K562 (cell line): Measurements from ENCODE around the gene SUMF1. TPM values are rescaled to one million over a fixed set of nuclear protein-coding genes. Genes with fewer than 3 reads are reported as not detected.

Experiments used
- ATAC-seq: fragments of 200-7000 bp; cut with Tn5 transposase; 3 replicates; pipeline ENCODE4 v1.9.1; 2020; ENCODE audit warnings: moderate library complexity
- Bru-seq: library from RNA; stranded (reverse); fragments of 400-500 nt; gene quantifications from one replicate; lab custom pipeline; 2021; lab: Mats Ljungman, UMichigan
- BruChase-seq, 2 experiments: library from RNA; stranded (reverse); fragments of 400-500 nt; gene quantifications; one replicate each; lab custom pipeline; 2021; lab: Mats Ljungman, UMichigan
- BruUV-seq: library from RNA; stranded (reverse); fragments of 400-500 nt; replicated peaks from 2 replicates; lab custom pipeline; 2021; lab: Mats Ljungman, UMichigan
- CTCF ChIA-PET: fragments of 300-600 bp; formaldehyde crosslinking; extraction: SDS; loops from one replicate; lab custom pipeline; 2021; ENCODE audit warnings: low intra/inter-chr PET ratio; lab: Yijun Ruan, JAX
- POLR2A ChIA-PET: fragments of 300-600, 350-650 bp; sonication (Branson Sonifier 250); formaldehyde crosslinking; extraction: SDS; loops from one replicate; lab custom pipeline; 2021; ENCODE audit warnings: antibody characterized with exemption, inconsistent platforms; lab: Yijun Ruan, JAX
- DNase-seq, 4 experiments: peaks; one replicate each; pipeline versions ENCODE4 v3.0.0 to v3.0.0-alpha.2; 2011 to 2018; ENCODE audit warnings: low spot score in 3 of 4, mixed read lengths in 3 of 4; ENCODE audit errors: extremely low read depth in 1 of 4
- FAIRE-seq: peaks from 2 replicates; lab custom pipeline; 2011; peaks lifted over from hg19 to GRCh38; lab: Jason Lieb, UNC
- H2AFZ ChIP-seq: 2 replicates; pipeline ENCODE4 v1.6.0; 2011; ENCODE audit warnings: low read depth, low read length, control low read depth, inconsistent platforms
- H3K27ac ChIP-seq: fragments of 200-600 bp; 3 replicates; pipeline ENCODE4 v1.8.0; 2011; ENCODE audit warnings: low read depth, mild to moderate bottlenecking, control low read depth, inconsistent platforms, low read length, moderate library complexity, mixed read lengths; ENCODE audit errors: extremely low read depth
- H3K27me3 ChIP-seq, 2 experiments: fragments of 300-600 bp in 1 of 2; 2 replicates in 1 of 2; 3 replicates in 1 of 2; pipeline versions ENCODE4 v1.6.0 to v1.8.0; 2011; ENCODE audit warnings: inconsistent platforms in 2 of 2, low read length in 2 of 2, mild to moderate bottlenecking in 1 of 2, mixed read lengths in 1 of 2, moderate library complexity in 1 of 2; ENCODE audit not compliant: control insufficient read depth in 2 of 2, insufficient read depth in 2 of 2
- H3K36me3 ChIP-seq: fragments of 300-600 bp; 3 replicates; pipeline ENCODE4 v1.8.0; 2011; ENCODE audit warnings: mild to moderate bottlenecking, low read length, inconsistent platforms; ENCODE audit not compliant: control insufficient read depth, insufficient read depth
- H3K4me1 ChIP-seq, 2 experiments: fragments of 200-600 bp in 1 of 2; replicated peaks in 1 of 2; 2 replicates in 1 of 2; 3 replicates in 1 of 2; pipeline versions ENCODE4 v1.5.1 to v1.8.0; 2011; ENCODE audit warnings: inconsistent platforms in 2 of 2, low read length in 2 of 2, mild to moderate bottlenecking in 1 of 2, mixed read lengths in 1 of 2, moderate library complexity in 1 of 2; ENCODE audit not compliant: control insufficient read depth in 2 of 2, insufficient read depth in 2 of 2
- H3K4me2 ChIP-seq: 2 replicates; pipeline ENCODE4 v1.6.1; 2011; ENCODE audit warnings: low read length, control low read depth, inconsistent platforms, mixed read lengths; ENCODE audit not compliant: insufficient read depth
- H3K4me3 ChIP-seq: fragments of 200-600 bp; sonication (generic), shearing (Covaris generic); 2 replicates; pipeline ENCODE4 v1.5.1; 2016; ENCODE audit warnings: control low read depth, inconsistent platforms
- H3K79me2 ChIP-seq: fragments of 200-600 bp; 3 replicates; pipeline ENCODE4 v1.8.0; 2011; ENCODE audit warnings: low read length, inconsistent platforms; ENCODE audit not compliant: control insufficient read depth, insufficient read depth
- H3K9ac ChIP-seq, 2 experiments: 2 replicates each; pipeline versions ENCODE4 v1.6.0 to v1.6.1; 2011; ENCODE audit warnings: low read depth in 2 of 2, low read length in 2 of 2, control low read depth in 1 of 2, inconsistent platforms in 1 of 2, mild to moderate bottlenecking in 1 of 2, mixed read lengths in 1 of 2; ENCODE audit not compliant: insufficient read depth in 1 of 2
- H3K9me1 ChIP-seq: one replicate; pipeline ENCODE4 v1.6.0; 2011; ENCODE audit warnings: inconsistent platforms, mild to moderate bottlenecking, low read length, moderate library complexity; ENCODE audit not compliant: control insufficient read depth, insufficient read depth
- H3K9me3 ChIP-seq: replicated peaks from 2 replicates; pipeline ENCODE4 v1.5.1; 2011; ENCODE audit warnings: low read depth, low read length, inconsistent platforms; ENCODE audit not compliant: control insufficient read depth, insufficient read depth
- H4K20me1 ChIP-seq: replicated peaks from 2 replicates; pipeline ENCODE4 v1.6.1; 2011; ENCODE audit warnings: low read length, inconsistent platforms, mixed read lengths; ENCODE audit not compliant: control insufficient read depth, insufficient read depth
- FIP1L1 ChIP-seq: fragments of 200-400 bp; formaldehyde crosslinking; IDR thresholded peaks from 2 replicates; pipeline ENCODE4 v1.6.1; 2018; ENCODE audit warnings: mild to moderate bottlenecking, low read depth, low read length; ENCODE audit not compliant: poor library complexity, severe bottlenecking
- FOXK2 ChIP-seq, 2 experiments: fragments of 450-650 bp; IDR thresholded peaks in 1 of 2; conservative IDR thresholded peaks in 1 of 2; 2 replicates each; pipeline ENCODE4 v1.6.1; 2016; ENCODE audit warnings: low read depth in 2 of 2, mild to moderate bottlenecking in 1 of 2
- MAZ ChIP-seq, 2 experiments: fragments of 450-650 bp in 1 of 2; sonication (generic) in 1 of 2; formaldehyde crosslinking; IDR thresholded peaks in 1 of 2; conservative IDR thresholded peaks in 1 of 2; 2 replicates each; pipeline versions ENCODE4 v1.4.0 to v1.5.0; 2020; ENCODE audit warnings: mild to moderate bottlenecking in 1 of 2, missing genetic modification reagents in 1 of 2
- MBD2 ChIP-seq: sonication (generic); IDR thresholded peaks from 2 replicates; pipeline ENCODE4 v1.6.1; 2016; ENCODE audit warnings: low read depth, borderline replicate concordance
- MXI1 ChIP-seq: IDR thresholded peaks from 2 replicates; pipeline ENCODE4 v1.6.1; 2011; ENCODE audit warnings: low read depth, mild to moderate bottlenecking, improper control_type of control experiment, low read length
- TGIF2 ChIP-seq: sonication (generic); formaldehyde crosslinking; IDR thresholded peaks from 2 replicates; pipeline ENCODE4 v1.8.1; 2022; ENCODE audit warnings: mild to moderate bottlenecking, missing genetic modification reagents, moderate library complexity
- ZNF274 ChIP-seq: IDR thresholded peaks from 2 replicates; pipeline ENCODE4 v1.6.1; 2011; ENCODE audit warnings: low read depth, mild to moderate bottlenecking, low read length, moderate library complexity, borderline replicate concordance
- WGBS: fragments of 100-300 bp; shearing (Covaris generic); methylation state at CpG from one replicate; pipeline ENCODE4 v1.1.6; 2016; ENCODE audit warnings: low coverage, mixed read lengths; ENCODE audit not compliant: insufficient coverage; ENCODE audit errors: missing lambda C conversion rate; 5-methylcytosine and 5-hydroxymethylcytosine counted together
- in situ Hi-C: fragments of 300-500 bp; cut with MboI; formaldehyde crosslinking; loops from 4 replicates; pipeline ENCODE4 v1.15.0; 2018; ENCODE audit warnings: inconsistent platforms, mixed read lengths
- intact Hi-C: fragments of 100-400 bp; cut with micrococcal nuclease; formaldehyde crosslinking; loops from 2 replicates; pipeline ENCODE4 v1.14.2; 2022
- long read RNA-seq, 3 experiments: library from polyadenylated mRNA in 2 of 3; library from RNA in 1 of 3; unstranded in 2 of 3; stranded (forward) in 1 of 3; transcript quantifications; one replicate each; pipeline ENCODE4 v2.0.0, GENCODE V29; 2019 to 2022
- polyA minus RNA-seq, 3 experiments: library from RNA; depleted of rRNA, polyadenylated mRNA; stranded (reverse); fragments of >200 nt; gene quantifications; 2 replicates each; pipeline ENCODE4 v1.2.3, GENCODE V29; 2011
- polyA plus RNA-seq, 8 experiments: library from polyadenylated mRNA; depleted of rRNA in 4 of 8; stranded (reverse) in 5 of 8; unstranded in 3 of 8; fragments of >200 nt; fragmentation: Nextera tagmentation in 2 of 8; fragmentation: Illumina TruSeq in 1 of 8; extraction: Ambion mirVana in 2 of 8; extraction: Trizol in 1 of 8; gene quantifications; 2 replicates each; pipeline versions ENCODE4 v1.2.1 to v1.2.3, GENCODE V29; 2011 to 2014; ENCODE audit warnings: inconsistent platforms in 1 of 8, missing spikeins in 1 of 8
- total RNA-seq, 7 experiments: library from RNA; depleted of rRNA in 6 of 7; stranded (reverse); fragments of >200 nt in 6 of 7; fragmentation: Illumina TruSeq in 2 of 7; extraction: Trizol in 2 of 7; gene quantifications; 2 replicates each; pipeline versions ENCODE4 v1.2.1 to v1.2.3, GENCODE V29; 2011 to 2021; ENCODE audit warnings: low replicate concordance in 1 of 7
- TF ChIP-seq, protein P1 (sequence below): sonication (generic); formaldehyde crosslinking; IDR thresholded peaks from 2 replicates; pipeline ENCODE4 v1.8.0; 2022; ENCODE audit warnings: missing genetic modification reagents, mild to moderate bottlenecking, borderline replicate concordance
- TF ChIP-seq, protein P2 (sequence below): fragments of 250-450 bp; sonication (Bioruptor Pico); IDR thresholded peaks from 2 replicates; pipeline ENCODE4 v1.8.0; 2022; ENCODE audit warnings: inconsistent platforms
- TF ChIP-seq, protein P3 (sequence below): fragments of 250-450 bp; sonication (Bioruptor Pico); IDR thresholded peaks from 2 replicates; pipeline ENCODE4 v1.8.0; 2022; ENCODE audit warnings: moderate library complexity, mild to moderate bottlenecking, inconsistent platforms

Gene SUMF1
- 20.5 and 21.4 TPM in 2 replicates for total RNA-seq (2011; cell fraction: chromatin; rRNA removed; ENCODE audit: low replicate concordance)
- total RNA-seq (2011; cell fraction: nucleolus; rRNA removed), result 18.0 and 18.2 TPM in 2 replicates
- total RNA-seq (2011; cell fraction: nucleoplasm; rRNA removed), result 15.5 and 18.3 TPM in 2 replicates
- total RNA-seq (2014; rRNA removed), result 6.6 and 8.1 TPM in 2 replicates
- total RNA-seq (2014; rRNA removed; fragmentation: Illumina TruSeq; extraction: Trizol), result 4.2 and 4.6 TPM in 2 replicates
- 4.1 and 4.6 TPM in 2 replicates for total RNA-seq (2015; rRNA removed; fragmentation: Illumina TruSeq; extraction: Trizol)
- 5.6 and 6.0 TPM in 2 replicates for total RNA-seq (2021)
- polyA plus RNA-seq (2011; rRNA removed), result 3.8 and 6.4 TPM in 2 replicates
- 5.6 and 16.4 TPM in 2 replicates for polyA plus RNA-seq (2011; cell fraction: cytosol; rRNA removed)
- 4.5 and 5.7 TPM in 2 replicates for polyA plus RNA-seq (2011; cell fraction: nucleus; rRNA removed)
- 3.5 and 4.1 TPM in 2 replicates for polyA plus RNA-seq (2012)
- 2.9 and 3.7 TPM in 2 replicates for polyA plus RNA-seq (2014; fragmentation: Illumina TruSeq; extraction: Trizol)
- polyA plus RNA-seq (2014; fragmentation: Nextera tagmentation; extraction: Ambion mirVana), result 1 to 10 TPM; 1.3 to 1.4 TPM
- polyA plus RNA-seq (2014; rRNA removed), result 5.2 and 7.4 TPM in 2 replicates
- polyA minus RNA-seq (2011; rRNA and poly(A)+ RNA removed), result 10.9 and 15.6 TPM in 2 replicates
- 4.8 and 5.0 TPM in 2 replicates for polyA minus RNA-seq (2011; cell fraction: cytosol; rRNA and poly(A)+ RNA removed)
- 22.3 and 23.8 TPM in 2 replicates for polyA minus RNA-seq (2011; cell fraction: nucleus; rRNA and poly(A)+ RNA removed)
- percentile 60 among the genes with signal in this experiment for Bru-seq, nascent RNA
- BruChase-seq, experiment 1, labeled RNA remaining after a 2-hour chase, result percentile 61 among the genes with signal in this experiment
- percentile 57 among the genes with signal in this experiment for BruChase-seq, experiment 2, labeled RNA remaining after a 6-hour chase
- long read RNA-seq, experiment 1, transcript SUMF1-201 (9 exons, 2,159 nt), result major isoform, 10 of 19 reads
- long read RNA-seq, experiment 1, partial matches to known transcripts, result 0 of 19 reads
- long read RNA-seq, experiment 1, other reads (novel, unspliced or antisense), result 8 of 19 reads
- long read RNA-seq, experiment 2, partial matches to known transcripts, result 0 of 8 reads
- long read RNA-seq, experiment 2, other reads (novel, unspliced or antisense), result 6 of 8 reads
- long read RNA-seq, experiment 3, partial matches to known transcripts, result 0 of 6 reads
- long read RNA-seq, experiment 3, other reads (novel, unspliced or antisense), result 2 of 6 reads

DNA sequence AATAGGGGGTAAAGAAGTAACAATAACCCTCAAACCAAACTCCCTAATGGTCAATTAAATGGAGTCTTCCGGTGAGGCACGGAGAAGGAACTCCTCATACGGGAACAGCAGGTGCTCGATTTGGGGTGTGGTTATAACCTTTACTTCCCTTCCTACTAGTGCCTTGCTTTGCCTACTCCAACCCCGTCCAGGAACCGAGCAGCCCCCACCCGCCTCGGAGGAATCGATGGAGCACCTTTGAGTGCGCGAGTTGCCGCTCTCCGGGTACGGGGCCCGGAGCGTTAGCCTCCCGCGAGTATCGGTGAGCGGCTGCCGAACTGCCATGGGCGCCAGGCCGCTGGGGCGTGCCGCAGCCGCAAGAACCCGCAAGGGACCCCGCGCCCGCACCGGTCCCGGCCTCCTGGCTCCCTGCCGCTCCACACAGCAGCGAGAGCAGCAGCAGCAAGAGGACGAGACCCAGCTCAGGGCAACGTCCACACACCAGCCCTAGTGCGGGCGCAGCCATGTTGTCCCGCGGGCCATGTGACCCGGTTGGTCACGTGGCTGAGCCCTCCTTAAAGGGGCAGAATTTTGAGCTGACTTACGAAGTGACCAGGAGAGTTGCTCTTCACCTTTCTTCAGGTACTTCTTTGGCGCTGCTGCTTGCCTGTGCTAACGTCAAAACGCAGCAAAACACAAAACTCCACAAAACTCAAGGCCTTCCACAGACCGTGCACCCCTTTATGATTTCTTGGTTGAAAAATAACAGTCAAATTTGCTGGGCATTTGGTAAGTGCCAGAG, at the start of gene SUMF1:
Gene SUMF1 (minus strand): TSS at position 529 of the 781 bp plus-strand sequence. CDS start 24 bp downstream, at position 505.
- BruUV-seq, result TSS peak; percentile 64
- no peaks in the 10 kb centered on the region for H3K9me1 ChIP-seq
- intact Hi-C loops, result loop anchor here (1.0 to 10.0 kb wide), 3 partner anchors 26 to 160 kb away; partner anchors contain the start of gene ITPR1
- peaks cover 13 to 14% of the 10 kb centered on the region in 2 experiments; a peak in 4 of 5 replicates for H3K4me1 ChIP-seq
- FAIRE-seq (peak; percentile 93), DNase-seq (peak; percentile 91 to 94 (median 94)), ATAC-seq (peak; percentile 99)
- H3K27ac ChIP-seq, result peak within 1 kb of the TSS; percentile 75
- no peaks in the 10 kb centered on the region for H3K9me3 ChIP-seq
- peak within 1 kb of the TSS; percentile 100 for H2AFZ ChIP-seq
- peak within 1 kb of the TSS; percentile 87 for H3K4me2 ChIP-seq
- ChIA-PET CTCF (no interaction called here), POLR2A (interaction anchor here (0.5 to 4.4 kb wide), 11 partner anchors 8 to 1393 kb away, joined by 3 to 54 read pairs (median 3); partner anchors contain the start of gene ITPR1)
- peak within 1 kb of the TSS; percentile 76 to 97 for H3K9ac ChIP-seq
- WGBS, result 2% methylated on average over 47 of the region's 47 CpGs
- no peaks in the 10 kb centered on the region for H4K20me1 ChIP-seq
- in situ Hi-C loops, result no loop called here
- H3K79me2 ChIP-seq, result peaks cover 2% of the 10 kb centered on the region; the same call in 1 of the 3 replicates
- H3K36me3 ChIP-seq, result no peaks in the 10 kb centered on the region
- H3K4me3 ChIP-seq, result peak within 1 kb of the TSS; percentile 71
- no peaks in the 10 kb centered on the region for H3K27me3 ChIP-seq
- TF ChIP-seq, protein P1, sequence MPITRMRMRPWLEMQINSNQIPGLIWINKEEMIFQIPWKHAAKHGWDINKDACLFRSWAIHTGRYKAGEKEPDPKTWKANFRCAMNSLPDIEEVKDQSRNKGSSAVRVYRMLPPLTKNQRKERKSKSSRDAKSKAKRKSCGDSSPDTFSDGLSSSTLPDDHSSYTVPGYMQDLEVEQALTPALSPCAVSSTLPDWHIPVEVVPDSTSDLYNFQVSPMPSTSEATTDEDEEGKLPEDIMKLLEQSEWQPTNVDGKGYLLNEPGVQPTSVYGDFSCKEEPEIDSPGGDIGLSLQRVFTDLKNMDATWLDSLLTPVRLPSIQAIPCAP (CRISPR knock-in tag), result 0 out of 2 replicates have a peak, but pooled peaks have one; percentile 67
- TF ChIP-seq FOXK2 (conservative IDR thresholded peaks at IDR 0.05 in 1 of 2, IDR thresholded peaks at IDR 0.05 in 1 of 2; ENCODE audit: low read depth in 2 of 2) (peak; percentile 96 to 98), ZNF274 (no peak), FIP1L1 (no peak), TGIF2 (CRISPR knock-in tag) (peak; percentile 86; the same call in 1 of the 2 replicates), MBD2 (peak; percentile 78; the same call in 1 of the 2 replicates), MAZ (CRISPR knock-in tag; conservative IDR thresholded peaks at IDR 0.05 in 1 of 2, IDR thresholded peaks at IDR 0.05 in 1 of 2) (peak; percentile 67 to 84), MXI1 (no peak)
- TF ChIP-seq, protein P2, sequence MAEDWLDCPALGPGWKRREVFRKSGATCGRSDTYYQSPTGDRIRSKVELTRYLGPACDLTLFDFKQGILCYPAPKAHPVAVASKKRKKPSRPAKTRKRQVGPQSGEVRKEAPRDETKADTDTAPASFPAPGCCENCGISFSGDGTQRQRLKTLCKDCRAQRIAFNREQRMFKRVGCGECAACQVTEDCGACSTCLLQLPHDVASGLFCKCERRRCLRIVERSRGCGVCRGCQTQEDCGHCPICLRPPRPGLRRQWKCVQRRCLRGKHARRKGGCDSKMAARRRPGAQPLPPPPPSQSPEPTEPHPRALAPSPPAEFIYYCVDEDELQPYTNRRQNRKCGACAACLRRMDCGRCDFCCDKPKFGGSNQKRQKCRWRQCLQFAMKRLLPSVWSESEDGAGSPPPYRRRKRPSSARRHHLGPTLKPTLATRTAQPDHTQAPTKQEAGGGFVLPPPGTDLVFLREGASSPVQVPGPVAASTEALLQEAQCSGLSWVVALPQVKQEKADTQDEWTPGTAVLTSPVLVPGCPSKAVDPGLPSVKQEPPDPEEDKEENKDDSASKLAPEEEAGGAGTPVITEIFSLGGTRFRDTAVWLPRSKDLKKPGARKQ (CRISPR knock-in tag), result no peak
- TF ChIP-seq, protein P3, sequence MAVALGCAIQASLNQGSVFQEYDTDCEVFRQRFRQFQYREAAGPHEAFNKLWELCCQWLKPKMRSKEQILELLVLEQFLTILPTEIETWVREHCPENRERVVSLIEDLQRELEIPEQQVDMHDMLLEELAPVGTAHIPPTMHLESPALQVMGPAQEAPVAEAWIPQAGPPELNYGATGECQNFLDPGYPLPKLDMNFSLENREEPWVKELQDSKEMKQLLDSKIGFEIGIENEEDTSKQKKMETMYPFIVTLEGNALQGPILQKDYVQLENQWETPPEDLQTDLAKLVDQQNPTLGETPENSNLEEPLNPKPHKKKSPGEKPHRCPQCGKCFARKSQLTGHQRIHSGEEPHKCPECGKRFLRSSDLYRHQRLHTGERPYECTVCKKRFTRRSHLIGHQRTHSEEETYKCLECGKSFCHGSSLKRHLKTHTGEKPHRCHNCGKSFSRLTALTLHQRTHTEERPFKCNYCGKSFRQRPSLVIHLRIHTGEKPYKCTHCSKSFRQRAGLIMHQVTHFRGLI (CRISPR knock-in tag), result no peak
